ENCODE results near the gene GFRA3.

- TF ChIP-seq, protein P1, sequence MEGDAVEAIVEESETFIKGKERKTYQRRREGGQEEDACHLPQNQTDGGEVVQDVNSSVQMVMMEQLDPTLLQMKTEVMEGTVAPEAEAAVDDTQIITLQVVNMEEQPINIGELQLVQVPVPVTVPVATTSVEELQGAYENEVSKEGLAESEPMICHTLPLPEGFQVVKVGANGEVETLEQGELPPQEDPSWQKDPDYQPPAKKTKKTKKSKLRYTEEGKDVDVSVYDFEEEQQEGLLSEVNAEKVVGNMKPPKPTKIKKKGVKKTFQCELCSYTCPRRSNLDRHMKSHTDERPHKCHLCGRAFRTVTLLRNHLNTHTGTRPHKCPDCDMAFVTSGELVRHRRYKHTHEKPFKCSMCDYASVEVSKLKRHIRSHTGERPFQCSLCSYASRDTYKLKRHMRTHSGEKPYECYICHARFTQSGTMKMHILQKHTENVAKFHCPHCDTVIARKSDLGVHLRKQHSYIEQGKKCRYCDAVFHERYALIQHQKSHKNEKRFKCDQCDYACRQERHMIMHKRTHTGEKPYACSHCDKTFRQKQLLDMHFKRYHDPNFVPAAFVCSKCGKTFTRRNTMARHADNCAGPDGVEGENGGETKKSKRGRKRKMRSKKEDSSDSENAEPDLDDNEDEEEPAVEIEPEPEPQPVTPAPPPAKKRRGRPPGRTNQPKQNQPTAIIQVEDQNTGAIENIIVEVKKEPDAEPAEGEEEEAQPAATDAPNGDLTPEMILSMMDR (conservative IDR thresholded peaks at IDR 0.05 in 1 of 2, IDR thresholded peaks at IDR 0.05 in 1 of 2; ENCODE audit: low read depth in 1 of 2, low read length in 2 of 2), result no peak
- no peak for TF ChIP-seq EZH2 (IDR thresholded peaks at IDR 0.05; ENCODE audit: low read length, missing control alignments)
Observed at GRCh38 chr5:138272681-138273080, 1.7 kb downstream of the GFRA3 start.
